NB4 (cell line): ENCODE measurements around the gene FGF11.

Experiments
- POLR2A ChIP-seq: IDR thresholded peaks from 2 replicates; pipeline ENCODE4 v1.6.1; 2011; ENCODE audit warnings: mild to moderate bottlenecking; ENCODE audit not compliant: insufficient read length; ENCODE audit errors: extremely low read depth
- TF ChIP-seq, protein P1 (sequence below): IDR thresholded peaks from one replicate; pipeline ENCODE4 v1.5.1; 2012; ENCODE audit warnings: low read depth, low read length

- TF ChIP-seq, protein P1, sequence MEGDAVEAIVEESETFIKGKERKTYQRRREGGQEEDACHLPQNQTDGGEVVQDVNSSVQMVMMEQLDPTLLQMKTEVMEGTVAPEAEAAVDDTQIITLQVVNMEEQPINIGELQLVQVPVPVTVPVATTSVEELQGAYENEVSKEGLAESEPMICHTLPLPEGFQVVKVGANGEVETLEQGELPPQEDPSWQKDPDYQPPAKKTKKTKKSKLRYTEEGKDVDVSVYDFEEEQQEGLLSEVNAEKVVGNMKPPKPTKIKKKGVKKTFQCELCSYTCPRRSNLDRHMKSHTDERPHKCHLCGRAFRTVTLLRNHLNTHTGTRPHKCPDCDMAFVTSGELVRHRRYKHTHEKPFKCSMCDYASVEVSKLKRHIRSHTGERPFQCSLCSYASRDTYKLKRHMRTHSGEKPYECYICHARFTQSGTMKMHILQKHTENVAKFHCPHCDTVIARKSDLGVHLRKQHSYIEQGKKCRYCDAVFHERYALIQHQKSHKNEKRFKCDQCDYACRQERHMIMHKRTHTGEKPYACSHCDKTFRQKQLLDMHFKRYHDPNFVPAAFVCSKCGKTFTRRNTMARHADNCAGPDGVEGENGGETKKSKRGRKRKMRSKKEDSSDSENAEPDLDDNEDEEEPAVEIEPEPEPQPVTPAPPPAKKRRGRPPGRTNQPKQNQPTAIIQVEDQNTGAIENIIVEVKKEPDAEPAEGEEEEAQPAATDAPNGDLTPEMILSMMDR = no peak
- no peak for TF ChIP-seq POLR2A
Observed at GRCh38 chr17:7421186-7421585, 18.1 kb upstream of the FGF11 start.
